Activated T-helper 1 cell treated with anti-CD3 and anti-CD28 coated beads, Interleukin-12 subunit alpha, Interleukin-12 subunit beta, Interleukin-2, Interleukin-4 antibody, amounts not matched to agents 30 ng/mL and 10 ng/mL and 1 ng/mL, durations not matched to agents 14 hours and 24 hours and 36 hours (primary cell): ENCODE measurements around the gene TCP11L2. TPM values are rescaled to one million over a fixed set of nuclear protein-coding genes. Genes with fewer than 3 reads are reported as not detected.
"Not testable (repeated sequence)": the region's sequence is repeated elsewhere in the genome, so short reads cannot be mapped to it uniquely, and the experiment has no call there.

Experiments
- DNase-seq: peaks from one replicate; pipeline ENCODE4 v3.0.0; 2021; ENCODE audit warnings: low spot score
- H3K27ac Mint-ChIP-seq: one replicate; pipeline ENCODE4 v1.8.0; 2021; ENCODE audit warnings: mild to moderate bottlenecking, mixed read lengths
- H3K27me3 Mint-ChIP-seq: one replicate; pipeline ENCODE4 v1.8.0; 2022; ENCODE audit warnings: mild to moderate bottlenecking, moderate library complexity, mixed read lengths; ENCODE audit not compliant: insufficient read depth
- H3K36me3 Mint-ChIP-seq: one replicate; pipeline ENCODE4 v1.8.0; 2021; ENCODE audit warnings: low read depth, mixed read lengths
- H3K4me1 Mint-ChIP-seq: one replicate; pipeline ENCODE4 v1.8.0; 2021; ENCODE audit warnings: low read depth, mixed read lengths
- H3K4me3 Mint-ChIP-seq: one replicate; pipeline ENCODE4 v1.8.0; 2021; ENCODE audit warnings: mild to moderate bottlenecking, moderate library complexity, mixed read lengths
- H3K9me3 Mint-ChIP-seq: one replicate; pipeline ENCODE4 v1.8.0; 2021; ENCODE audit warnings: mixed read lengths
- intact Hi-C: fragments of 100-400 bp; cut with micrococcal nuclease; formaldehyde crosslinking; loops from one replicate; pipeline ENCODE4 v1.15.1; 2024
- total RNA-seq: library from RNA; stranded (reverse); gene quantifications from 2 replicates; pipeline ENCODE4 v1.2.3, GENCODE V29; 2022

TCP11L2 gene
- total RNA-seq, 1 donor from 2014 or later: 4.3 TPM

DNA sequence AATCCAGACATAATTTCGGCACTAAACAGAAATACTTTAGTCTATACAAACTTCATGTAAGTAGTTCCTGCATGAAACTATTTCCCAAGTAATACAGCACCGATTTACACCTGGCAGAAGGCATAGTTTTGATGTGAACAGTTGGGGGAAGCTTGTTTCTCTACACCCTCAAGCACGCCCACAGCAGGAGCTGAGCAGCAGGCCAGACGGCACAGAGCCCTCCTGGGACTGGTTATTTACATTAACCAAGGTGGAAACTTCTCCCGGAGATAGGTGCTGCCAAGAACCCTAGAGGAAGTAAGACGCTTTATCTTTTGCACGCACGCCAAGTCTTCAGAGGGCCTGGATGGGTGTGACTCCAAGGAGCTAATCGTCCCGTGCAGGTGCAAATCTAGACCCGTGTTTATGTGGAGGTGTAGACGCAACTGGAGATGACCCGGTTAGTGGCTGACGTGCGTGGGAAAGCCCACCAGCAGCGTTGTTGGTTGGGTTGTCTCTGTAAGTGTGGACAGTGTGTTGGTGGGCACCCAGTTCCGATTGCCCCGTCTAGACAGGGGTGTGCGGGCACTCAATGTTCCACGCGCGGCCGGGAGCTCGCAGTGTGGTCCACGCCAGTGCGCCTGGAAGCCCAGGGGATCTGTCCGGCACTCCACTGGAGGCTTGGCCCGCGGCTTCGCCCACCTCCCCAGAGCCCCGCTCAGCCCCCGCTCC lies 767 bp upstream of the TCP11L2 start:
- Mint-ChIP-seq H3K4me3 (peak overlapping the region; percentile 84), H3K4me1 (peaks cover 52% of the 10 kb centered on the region), H3K36me3 (peaks cover 2% of the 10 kb centered on the region), H3K9me3 (no peaks in the 10 kb centered on the region), H3K27me3 (no peaks in the 10 kb centered on the region), H3K27ac (peak overlapping the region; percentile 90)
- intact Hi-C loops: loop anchor here (1.0 to 5.0 kb wide), 12 partner anchors 54 to 1461 kb away; partner anchors contain the start of genes C12orf75, CRY1, MTERF2 and PRDM4
- peak; percentile 34 for DNase-seq

DNA sequence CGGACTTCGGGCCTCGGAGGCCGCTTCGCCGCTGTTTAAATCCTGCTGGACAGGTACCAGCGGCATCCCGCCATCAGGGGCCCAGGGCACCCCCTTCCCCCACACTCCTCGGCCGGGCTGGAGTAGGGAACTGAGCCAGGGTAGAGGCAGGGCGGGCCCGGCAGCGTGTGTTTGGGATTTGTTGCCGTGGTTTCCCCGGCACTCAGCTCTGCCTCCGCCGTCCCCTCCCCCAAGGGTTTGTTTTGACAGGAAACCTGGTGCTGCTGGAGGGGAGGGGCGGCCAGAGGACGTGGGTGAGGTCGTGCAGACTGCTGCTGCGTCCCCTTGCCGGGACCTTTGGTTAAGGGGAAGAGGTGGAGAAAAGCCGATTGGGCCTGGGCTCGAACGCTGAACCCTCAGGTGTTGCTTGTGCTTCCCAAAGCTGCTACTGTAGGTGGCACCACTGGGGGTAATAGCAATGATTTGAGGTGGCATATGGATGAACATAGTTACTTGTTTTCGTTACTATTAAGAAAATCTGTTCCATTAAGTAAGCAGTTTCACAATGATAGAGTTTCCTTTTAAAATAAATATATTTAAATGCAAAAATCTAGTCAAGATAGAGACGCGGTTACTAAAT lies 778 bp downstream of the TCP11L2 start:
- Mint-ChIP-seq H3K27ac (peak overlapping the region; percentile 100), H3K4me1 (peaks cover 45% of the 10 kb centered on the region), H3K4me3 (peak overlapping the region; percentile 93), H3K36me3 (peaks cover 2% of the 10 kb centered on the region), H3K27me3 (no peaks in the 10 kb centered on the region), H3K9me3 (no peaks in the 10 kb centered on the region)
- DNase-seq: peak; percentile 82
- intact Hi-C loops: loop anchor here (1.0 to 5.0 kb wide), 9 partner anchors 54 to 1459 kb away; partner anchors contain the start of genes C12orf75, MTERF2, POLR3B and PRDM4

GRCh38 chr12:106304001-106304421 lies 1.5 kb downstream of the TCP11L2 start:
- no peaks in the 10 kb centered on the region for H3K27me3 Mint-ChIP-seq
- DNase-seq: no peak
- H3K36me3 Mint-ChIP-seq: peaks cover 2% of the 10 kb centered on the region
- H3K4me3 Mint-ChIP-seq: peak overlapping the region; percentile 93
- H3K27ac Mint-ChIP-seq: peak overlapping the region; percentile 85
- no peaks in the 10 kb centered on the region for H3K9me3 Mint-ChIP-seq
- intact Hi-C loops: loop anchor here (5.0 kb wide), 5 partner anchors 77 to 1458 kb away; partner anchors contain the start of genes C12orf75, PRDM4 and WASHC4
- H3K4me1 Mint-ChIP-seq: peaks cover 45% of the 10 kb centered on the region

DNA sequence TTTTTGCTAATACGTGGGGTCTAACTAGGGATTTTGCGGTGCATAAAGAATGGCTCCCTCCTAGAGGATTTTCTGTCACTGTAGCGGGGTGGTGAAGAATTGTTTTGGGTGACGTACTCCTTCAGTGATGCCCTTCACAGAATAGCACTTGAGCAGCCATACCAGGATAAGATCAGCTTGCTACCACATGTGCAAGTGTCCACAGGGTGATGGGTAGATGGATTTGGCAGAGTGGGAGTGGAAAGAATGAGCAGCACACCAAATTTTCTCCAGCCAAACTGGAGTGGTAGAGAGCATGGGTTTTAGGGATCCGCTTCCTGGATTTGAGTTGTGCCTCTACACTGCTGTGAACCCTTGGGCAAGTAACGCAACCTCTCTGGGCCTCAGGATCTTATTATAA lies 2.3 kb downstream of the TCP11L2 start:
- H3K27me3 Mint-ChIP-seq: no peaks in the 10 kb centered on the region
- H3K4me1 Mint-ChIP-seq: peaks cover 45% of the 10 kb centered on the region
- no peak overlapping the region for H3K27ac Mint-ChIP-seq
- H3K36me3 Mint-ChIP-seq: peaks cover 2% of the 10 kb centered on the region
- no peak overlapping the region for H3K4me3 Mint-ChIP-seq
- DNase-seq: no peak
- intact Hi-C loops: loop anchor here (5.0 kb wide), 6 partner anchors 77 to 1458 kb away; partner anchors contain the start of genes C12orf75, PRDM4 and WASHC4
- H3K9me3 Mint-ChIP-seq: no peaks in the 10 kb centered on the region

DNA sequence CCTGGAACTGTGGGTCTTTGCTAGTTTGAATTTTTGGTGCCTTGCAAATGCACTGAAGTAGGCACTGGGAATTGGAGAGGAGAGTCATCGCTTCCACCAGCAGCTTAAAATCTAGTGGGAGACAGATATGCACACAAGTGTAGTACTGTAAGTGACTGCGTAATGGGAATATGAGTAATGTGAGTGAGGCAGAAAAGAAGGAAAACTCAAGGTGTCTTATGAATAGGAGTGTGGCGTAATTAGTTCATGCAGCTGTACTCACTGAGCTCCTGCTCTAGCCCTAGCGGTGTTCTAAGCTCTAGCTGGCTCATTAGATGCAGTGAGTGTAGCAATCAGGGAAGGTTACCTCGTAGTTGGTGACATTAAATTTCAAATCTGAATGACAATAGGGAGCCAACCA lies 2.8 kb downstream of the TCP11L2 start:
- H3K36me3 Mint-ChIP-seq: peaks cover 2% of the 10 kb centered on the region
- intact Hi-C loops: loop anchor here (5.0 kb wide), 1 partner anchor 597 kb away; no protein-coding TSS in a partner anchor
- H3K27ac Mint-ChIP-seq: no peak overlapping the region
- H3K27me3 Mint-ChIP-seq: no peaks in the 10 kb centered on the region
- peaks cover 47% of the 10 kb centered on the region for H3K4me1 Mint-ChIP-seq
- DNase-seq: no peak
- H3K4me3 Mint-ChIP-seq: no peak overlapping the region
- no peaks in the 10 kb centered on the region for H3K9me3 Mint-ChIP-seq

GRCh38 chr12:106307181-106307580 lies 4.6 kb downstream of the TCP11L2 start:
- Mint-ChIP-seq H3K27ac (no peak overlapping the region), H3K4me3 (no peak overlapping the region)
- intact Hi-C loops: loop anchor here (5.0 kb wide), 1 partner anchor 595 kb away; no protein-coding TSS in a partner anchor

DNA sequence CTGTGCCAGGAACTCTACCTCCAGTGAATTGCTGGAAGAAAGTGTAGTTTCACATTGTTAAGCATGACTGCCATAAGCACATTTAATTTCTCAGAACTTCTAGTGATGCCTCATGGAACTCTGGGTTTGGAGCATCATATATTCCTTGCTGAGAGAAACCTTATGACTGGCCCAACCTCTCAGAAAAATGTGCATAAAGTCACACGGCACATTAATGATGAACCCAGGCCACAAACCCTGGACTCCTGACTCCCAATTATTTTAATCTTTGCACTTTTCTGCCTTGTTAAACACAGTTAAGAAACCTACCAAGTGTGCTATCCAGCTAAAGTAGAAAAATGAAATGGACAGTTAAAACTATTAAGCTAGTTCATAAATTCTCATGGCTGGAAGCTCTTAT lies 5.6 kb downstream of the TCP11L2 start:
- H3K27ac Mint-ChIP-seq: no peak overlapping the region
- peaks cover 37% of the 10 kb centered on the region for H3K4me1 Mint-ChIP-seq
- intact Hi-C loops: loop anchor here (5.0 kb wide), 1 partner anchor 594 kb away; no protein-coding TSS in a partner anchor
- H3K4me3 Mint-ChIP-seq: no peak overlapping the region
- H3K9me3 Mint-ChIP-seq: no peaks in the 10 kb centered on the region
- H3K27me3 Mint-ChIP-seq: no peaks in the 10 kb centered on the region
- peaks cover 2% of the 10 kb centered on the region for H3K36me3 Mint-ChIP-seq
- DNase-seq: no peak

More at GRCh38 chr12:106307181-106307580, 4.6 kb downstream of the TCP11L2 start:
- Mint-ChIP-seq H3K4me1 (peaks cover 42% of the 10 kb centered on the region), H3K36me3 (peaks cover 2% of the 10 kb centered on the region), H3K9me3 (no peaks in the 10 kb centered on the region), H3K27me3 (no peaks in the 10 kb centered on the region)
- no peak for DNase-seq

GRCh38 chr12:106308611-106309010 lies 6.1 kb downstream of the TCP11L2 start:
- intact Hi-C loops: loop anchor here (5.0 kb wide), 1 partner anchor 594 kb away; no protein-coding TSS in a partner anchor
- peaks cover 32% of the 10 kb centered on the region for H3K4me1 Mint-ChIP-seq

GRCh38 chr12:106309671-106310505 lies 7.4 kb downstream of the TCP11L2 start:
- Mint-ChIP-seq H3K4me1 (peaks cover 20% of the 10 kb centered on the region), H3K4me3 (no peak overlapping the region), H3K27ac (no peak overlapping the region), H3K9me3 (no peaks in the 10 kb centered on the region), H3K36me3 (peaks cover 2% of the 10 kb centered on the region), H3K27me3 (no peaks in the 10 kb centered on the region)
- no peak for DNase-seq
- intact Hi-C loops: loop anchor here (5.0 kb wide), 1 partner anchor 592 kb away; no protein-coding TSS in a partner anchor

More at GRCh38 chr12:106308611-106309010, 6.1 kb downstream of the TCP11L2 start:
- H3K9me3 Mint-ChIP-seq: no peaks in the 10 kb centered on the region
- peaks cover 2% of the 10 kb centered on the region for H3K36me3 Mint-ChIP-seq
- no peak for DNase-seq
- H3K4me3 Mint-ChIP-seq: no peak overlapping the region
- H3K27ac Mint-ChIP-seq: no peak overlapping the region
- no peaks in the 10 kb centered on the region for H3K27me3 Mint-ChIP-seq

DNA sequence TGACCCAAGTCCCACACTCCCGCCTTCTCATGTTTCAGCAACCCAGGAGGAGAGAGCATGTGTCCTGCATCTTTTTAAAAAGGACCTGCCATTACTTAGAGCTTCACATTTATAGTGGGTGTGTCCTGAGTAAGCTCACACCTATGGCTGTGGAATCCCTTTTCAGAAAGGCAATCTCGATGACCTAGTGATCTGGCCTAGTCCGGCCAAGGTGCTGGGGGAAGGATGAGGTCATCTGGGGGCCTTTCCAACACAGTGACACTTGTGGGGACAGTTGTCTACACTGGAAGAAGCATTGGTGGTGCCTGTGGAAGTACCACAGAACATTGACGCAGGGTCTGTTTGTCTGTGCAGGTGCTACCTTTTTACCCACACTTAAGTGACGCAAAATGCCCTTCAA lies 8.2 kb downstream of the TCP11L2 start:
- Mint-ChIP-seq H3K27me3 (no peaks in the 10 kb centered on the region), H3K4me1 (peaks cover 12% of the 10 kb centered on the region), H3K4me3 (no peak overlapping the region), H3K36me3 (peaks cover 2% of the 10 kb centered on the region), H3K9me3 (no peaks in the 10 kb centered on the region), H3K27ac (no peak overlapping the region)
- DNase-seq: no peak
- intact Hi-C loops: no loop called here

DNA sequence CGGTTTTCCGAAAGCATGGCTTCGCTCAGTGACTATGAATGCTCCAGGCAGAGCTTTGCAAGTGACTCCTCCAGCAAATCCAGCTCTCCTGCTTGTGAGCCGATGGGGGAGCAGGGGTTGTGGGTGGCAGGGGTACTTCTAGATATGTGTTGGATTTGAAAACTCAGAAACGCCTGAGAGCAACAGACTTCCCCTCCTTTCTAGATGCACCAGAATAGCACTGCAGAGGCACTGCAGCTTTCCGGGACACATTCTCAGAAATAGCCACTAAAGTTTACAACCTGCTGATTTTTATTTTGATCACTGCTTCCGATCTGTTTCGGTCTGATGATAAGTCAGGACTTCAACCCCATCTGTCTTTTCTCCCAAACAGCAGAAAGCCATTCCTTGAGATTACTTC lies 8.6 kb downstream of the TCP11L2 start:
- Mint-ChIP-seq H3K27ac (no peak overlapping the region), H3K4me3 (no peak overlapping the region), H3K9me3 (no peaks in the 10 kb centered on the region), H3K36me3 (peaks cover 2% of the 10 kb centered on the region), H3K4me1 (peaks cover 11% of the 10 kb centered on the region), H3K27me3 (no peaks in the 10 kb centered on the region)
- intact Hi-C loops: no loop called here
- no peak for DNase-seq

DNA sequence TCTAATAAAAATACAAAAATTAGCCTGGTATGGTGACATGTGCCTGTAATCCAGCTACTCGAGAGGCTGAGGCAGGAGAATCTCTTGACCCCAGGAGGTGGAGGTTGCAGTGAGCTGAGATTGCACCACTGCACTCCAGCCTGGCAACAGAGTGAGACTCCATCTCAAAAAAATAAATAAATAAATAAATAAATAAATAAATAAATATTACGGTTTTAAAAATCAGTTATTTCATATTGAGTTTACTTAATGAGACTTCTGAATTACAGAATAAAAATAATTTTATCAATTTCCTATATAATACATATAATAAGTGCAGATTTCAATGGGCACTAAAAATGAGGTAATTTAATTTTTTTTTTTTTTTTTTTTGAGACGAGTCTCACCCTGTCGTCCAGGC lies 10.9 kb downstream of the TCP11L2 start:
- DNase-seq, H3K9me3 Mint-ChIP-seq, H3K27me3 Mint-ChIP-seq, intact Hi-C loops, H3K27ac Mint-ChIP-seq, H3K4me3 Mint-ChIP-seq, H3K36me3 Mint-ChIP-seq: not testable (repeated sequence)
- H3K4me1 Mint-ChIP-seq: peaks cover 11% of the 10 kb centered on the region
